HG02763 (cell line): ENCODE data around the gene AK9.
"Not testable (repeated sequence)": the region's sequence is repeated elsewhere in the genome, so short reads cannot be mapped to it uniquely, and the experiment has no call there.

ENCODE experiments used
- ATAC-seq: cut with Tn5 transposase; IDR thresholded peaks from one replicate; pipeline ENCODE4 v1.9.1; 2021; ENCODE audit warnings: mild to moderate bottlenecking, moderate library complexity; ENCODE audit not compliant: unreplicated experiment

Gene AK9

GRCh38 chr6:109628158-109629000, 62.6 kb downstream of the AK9 start:
- no peak for ATAC-seq

- ATAC-seq, result no peak
These were observed 64.7 kb downstream of the AK9 start for GRCh38 chr6:109626311-109626710.

- ATAC-seq, result no peak
These were observed 65.8 kb downstream of the AK9 start for GRCh38 chr6:109625199-109625598.

GRCh38 chr6:109623288-109623687, 67.7 kb downstream of the AK9 start:
- ATAC-seq, result no peak

GRCh38 chr6:109612268-109612667, 78.7 kb downstream of the AK9 start:
- ATAC-seq, result no peak

- ATAC-seq, result no peak
These were observed 79.5 kb downstream of the AK9 start for GRCh38 chr6:109611502-109611901.

- ATAC-seq, result no peak
These were observed 80.4 kb downstream of the AK9 start for GRCh38 chr6:109610590-109610989.

- no peak for ATAC-seq
These were observed 81.3 kb downstream of the AK9 start for GRCh38 chr6:109609737-109610136.

GRCh38 chr6:109606359-109606758, 84.6 kb downstream of the AK9 start:
- ATAC-seq, result no peak

GRCh38 chr6:109595998-109596397, 95.0 kb downstream of the AK9 start:
- no peak for ATAC-seq

GRCh38 chr6:109580519-109580918, 110.5 kb downstream of the AK9 start:
- no peak for ATAC-seq

GRCh38 chr6:109579361-109579760, 111.6 kb downstream of the AK9 start:
- peak; percentile 68 for ATAC-seq

GRCh38 chr6:109569901-109570300, 121.1 kb downstream of the AK9 start:
- ATAC-seq, result not testable (repeated sequence)

- ATAC-seq, result no peak
These were observed 129.2 kb downstream of the AK9 start for GRCh38 chr6:109561844-109562243.

- no peak for ATAC-seq
These were observed 159.6 kb downstream of the AK9 start for GRCh38 chr6:109531446-109531845.

GRCh38 chr6:109527989-109528388, 163.0 kb downstream of the AK9 start:
- ATAC-seq, result no peak

- no peak for ATAC-seq
These were observed 163.9 kb downstream of the AK9 start for GRCh38 chr6:109526905-109527628.

GRCh38 chr6:109524129-109524528, 166.9 kb downstream of the AK9 start:
- no peak for ATAC-seq

GRCh38 chr6:109523478-109523877, 167.5 kb downstream of the AK9 start:
- no peak for ATAC-seq

- ATAC-seq, result no peak
These were observed 169.9 kb downstream of the AK9 start for GRCh38 chr6:109521080-109521479.

GRCh38 chr6:109519647-109520046, 171.4 kb downstream of the AK9 start:
- not testable (repeated sequence) for ATAC-seq

GRCh38 chr6:109516929-109517328, 174.1 kb downstream of the AK9 start:
- ATAC-seq, result no peak
